ENCODE results near the gene FBXO41.
"Not testable (repeated sequence)": the region's sequence is repeated elsewhere in the genome, so short reads cannot be mapped to it uniquely, and the experiment has no call there.

FBXO41 gene

GRCh38 chr2:73289304-73289703 lies 5.0 kb upstream of the FBXO41 start:
- no peak for DNase-seq (ENCODE audit: low read depth in 2 of 2)

- no peak for DNase-seq (ENCODE audit: low read depth in 2 of 2)
These were observed 1.9 kb upstream of the FBXO41 start for GRCh38 chr2:73286134-73286655.

GRCh38 chr2:73285159-73285739 lies 971 bp upstream of the FBXO41 start:
- DNase-seq (ENCODE audit: low read depth in 2 of 2), result no peak

GRCh38 chr2:73283545-73284295 lies 558 bp downstream of the FBXO41 start:
- DNase-seq (ENCODE audit: low read depth in 2 of 2), result no peak

- no peak for DNase-seq (ENCODE audit: low read depth in 2 of 2)
These were observed 1.2 kb downstream of the FBXO41 start for GRCh38 chr2:73282924-73283544.

GRCh38 chr2:73281244-73281643 lies 3.0 kb downstream of the FBXO41 start:
- no peak for DNase-seq (ENCODE audit: low read depth in 2 of 2)

- DNase-seq (ENCODE audit: low read depth in 2 of 2), result no peak
These were observed 4.4 kb downstream of the FBXO41 start for GRCh38 chr2:73279852-73280251.

- no peak for DNase-seq (ENCODE audit: low read depth in 2 of 2)
These were observed 12.0 kb downstream of the FBXO41 start for GRCh38 chr2:73272270-73272669.

GRCh38 chr2:73269686-73270465 lies 14.4 kb downstream of the FBXO41 start:
- no peak for DNase-seq (ENCODE audit: low read depth in 2 of 2)

GRCh38 chr2:73268830-73269685 lies 15.2 kb downstream of the FBXO41 start:
- DNase-seq (ENCODE audit: low read depth in 2 of 2), result peak; percentile 52 to 62

- no peak for DNase-seq (ENCODE audit: low read depth in 2 of 2)
These were observed 15.9 kb downstream of the FBXO41 start for GRCh38 chr2:73268366-73268829.

- no peak for DNase-seq (ENCODE audit: low read depth in 2 of 2)
These were observed 17.3 kb downstream of the FBXO41 start for GRCh38 chr2:73267008-73267407.

GRCh38 chr2:73266061-73266901 lies 18.0 kb downstream of the FBXO41 start:
- no peak for DNase-seq (ENCODE audit: low read depth in 2 of 2)

GRCh38 chr2:73265298-73266060 lies 18.8 kb downstream of the FBXO41 start:
- no peak for DNase-seq (ENCODE audit: low read depth in 2 of 2)

- DNase-seq (ENCODE audit: low read depth in 2 of 2), result no peak
These were observed 19.5 kb downstream of the FBXO41 start for GRCh38 chr2:73264783-73265182.

GRCh38 chr2:73264332-73264606 lies 20.0 kb downstream of the FBXO41 start:
- no peak for DNase-seq (ENCODE audit: low read depth in 2 of 2)

GRCh38 chr2:73263540-73264331 lies 20.5 kb downstream of the FBXO41 start:
- DNase-seq (ENCODE audit: low read depth in 2 of 2), result no peak

GRCh38 chr2:73262691-73263429 lies 21.4 kb downstream of the FBXO41 start:
- not testable (repeated sequence) for DNase-seq (ENCODE audit: low read depth in 2 of 2)
